HepG2 (cell line): Measurements from ENCODE around the gene FRMPD2.

ENCODE experiments used
- CTCF ChIP-seq: sonication (generic); formaldehyde crosslinking; IDR thresholded peaks from 2 replicates; pipeline ENCODE4 v1.5.0; 2020; ENCODE audit warnings: mild to moderate bottlenecking, missing genetic modification reagents, moderate library complexity
- EP300 ChIP-seq, 3 experiments: sonication (generic) in 1 of 3; formaldehyde crosslinking in 1 of 3; IDR thresholded peaks; 2 replicates each; pipeline versions ENCODE4 v1.5.1 to v1.6.1; 2011 to 2020; ENCODE audit warnings: low read depth in 2 of 3, low read length in 2 of 3, borderline replicate concordance in 1 of 3, improper control_type of control experiment in 1 of 3, mild to moderate bottlenecking in 1 of 3, missing genetic modification reagents in 1 of 3, moderate library complexity in 1 of 3
- HOXA7 ChIP-seq: sonication (generic); formaldehyde crosslinking; IDR thresholded peaks from 2 replicates; pipeline ENCODE4 v1.8.1; 2022; ENCODE audit warnings: mild to moderate bottlenecking, missing genetic modification reagents, moderate library complexity
- IRF2 ChIP-seq: IDR thresholded peaks from 2 replicates; pipeline ENCODE4 v1.6.1; 2018; ENCODE audit warnings: missing genetic modification reagents, missing compliant biosample characterization

- no peak for TF ChIP-seq EP300 (IDR thresholded peaks at IDR 0.05; ENCODE audit: low read depth in 2 of 2, low read length in 2 of 2)
- TF ChIP-seq EP300 (CRISPR knock-in tag; IDR thresholded peaks at IDR 0.05; ENCODE audit: borderline replicate concordance) = no peak
- no peak for TF ChIP-seq CTCF (CRISPR knock-in tag)
- TF ChIP-seq HOXA7 (CRISPR knock-in tag) = no peak
- no peak for TF ChIP-seq IRF2 (CRISPR knock-in tag)
Observed at GRCh38 chr10:48288661-48289060, 14.2 kb upstream of the FRMPD2 start.
